Nephron progenitor cell (in vitro differentiated cells): ENCODE data around the gene NECTIN1.
A peak's percentile ranks its signal among the peaks of the same experiment; 100 is the strongest.

ENCODE experiments used
- DNase-seq: peaks from one replicate; pipeline ENCODE4 v3.0.0; 2021
- H3K27ac Mint-ChIP-seq: 2 replicates; pipeline ENCODE4 v1.8.0; 2021; ENCODE audit warnings: mild to moderate bottlenecking, moderate library complexity, mixed read lengths
- H3K27me3 Mint-ChIP-seq: 2 replicates; pipeline ENCODE4 v1.8.0; 2021; ENCODE audit warnings: mild to moderate bottlenecking, low read depth, mixed read lengths; ENCODE audit not compliant: poor library complexity
- H3K36me3 Mint-ChIP-seq: 2 replicates; pipeline ENCODE4 v1.8.0; 2021; ENCODE audit warnings: low read depth, mixed read lengths
- H3K4me1 Mint-ChIP-seq: 2 replicates; pipeline ENCODE4 v1.8.0; 2021; ENCODE audit warnings: mixed read lengths
- H3K4me3 Mint-ChIP-seq: 2 replicates; pipeline ENCODE4 v1.8.0; 2021; ENCODE audit warnings: mild to moderate bottlenecking, moderate library complexity, mixed read lengths
- H3K9me3 Mint-ChIP-seq: 2 replicates; pipeline ENCODE4 v1.8.0; 2021; ENCODE audit warnings: mild to moderate bottlenecking, moderate library complexity, mixed read lengths
- CTCF ChIP-seq: fragments of 200-600 bp; sonication (generic); IDR thresholded peaks from 2 replicates; pipeline ENCODE4 v1.5.0; 2021; ENCODE audit warnings: antibody characterized with exemption

NECTIN1 gene

GRCh38 chr11:119666463-119667131, 62.4 kb downstream of the NECTIN1 start:
- peak; percentile 96 for TF ChIP-seq CTCF
- peaks cover 37% of the 10 kb centered on the region for H3K4me1 Mint-ChIP-seq
- H3K4me3 Mint-ChIP-seq = no peak overlapping the region
- DNase-seq = peak; percentile 87
- peaks cover 6% of the 10 kb centered on the region for H3K36me3 Mint-ChIP-seq
- H3K9me3 Mint-ChIP-seq = no peaks in the 10 kb centered on the region
- no peak overlapping the region for H3K27ac Mint-ChIP-seq
- peaks cover 11% of the 10 kb centered on the region for H3K27me3 Mint-ChIP-seq

- H3K9me3 Mint-ChIP-seq = no peaks in the 10 kb centered on the region
- DNase-seq = no peak
- H3K27me3 Mint-ChIP-seq = peaks cover 11% of the 10 kb centered on the region
- peaks cover 33% of the 10 kb centered on the region for H3K4me1 Mint-ChIP-seq
- no peak overlapping the region for H3K4me3 Mint-ChIP-seq
- peaks cover 6% of the 10 kb centered on the region for H3K36me3 Mint-ChIP-seq
- H3K27ac Mint-ChIP-seq = no peak overlapping the region
- TF ChIP-seq CTCF = no peak
Observed at GRCh38 chr11:119666061-119666460, 62.9 kb downstream of the NECTIN1 start.

GRCh38 chr11:119664701-119665420, 64.1 kb downstream of the NECTIN1 start:
- Mint-ChIP-seq H3K9me3 (no peaks in the 10 kb centered on the region), H3K27me3 (peaks cover 11% of the 10 kb centered on the region), H3K4me3 (no peak overlapping the region), H3K4me1 (peaks cover 41% of the 10 kb centered on the region), H3K27ac (no peak overlapping the region), H3K36me3 (peaks cover 6% of the 10 kb centered on the region)
- TF ChIP-seq CTCF = no peak
- DNase-seq = no peak

- no peak for TF ChIP-seq CTCF
- peaks cover 4% of the 10 kb centered on the region for H3K27me3 Mint-ChIP-seq
- no peak overlapping the region for H3K27ac Mint-ChIP-seq
- peaks cover under 1% of the 10 kb centered on the region for H3K36me3 Mint-ChIP-seq
- no peaks in the 10 kb centered on the region for H3K9me3 Mint-ChIP-seq
- peaks cover 43% of the 10 kb centered on the region for H3K4me1 Mint-ChIP-seq
- peak overlapping the region; percentile 23 for H3K4me3 Mint-ChIP-seq
- peak; percentile 56 for DNase-seq
Observed at GRCh38 chr11:119664063-119664572, 64.9 kb downstream of the NECTIN1 start.

- no peak overlapping the region for H3K27ac Mint-ChIP-seq
- peaks cover 43% of the 10 kb centered on the region for H3K4me1 Mint-ChIP-seq
- DNase-seq = no peak
- peaks cover 4% of the 10 kb centered on the region for H3K27me3 Mint-ChIP-seq
- H3K4me3 Mint-ChIP-seq = no peak overlapping the region
- no peak for TF ChIP-seq CTCF
- H3K9me3 Mint-ChIP-seq = no peaks in the 10 kb centered on the region
- no peaks in the 10 kb centered on the region for H3K36me3 Mint-ChIP-seq
Observed at GRCh38 chr11:119663279-119663678, 65.7 kb downstream of the NECTIN1 start.
